NOMO-1 treated with dmso at 0.1 percent for 144 hours (cell line): ENCODE results near the gene WDR27.
"Not testable (repeated sequence)": the region's sequence is repeated elsewhere in the genome, so short reads cannot be mapped to it uniquely, and the experiment has no call there.

Experiments used
- DNase-seq: peaks from one replicate; lab custom pipeline; 2025; ENCODE audit not compliant: unreplicated experiment; lab: John Stamatoyannopoulos, UW

Gene WDR27

DNA sequence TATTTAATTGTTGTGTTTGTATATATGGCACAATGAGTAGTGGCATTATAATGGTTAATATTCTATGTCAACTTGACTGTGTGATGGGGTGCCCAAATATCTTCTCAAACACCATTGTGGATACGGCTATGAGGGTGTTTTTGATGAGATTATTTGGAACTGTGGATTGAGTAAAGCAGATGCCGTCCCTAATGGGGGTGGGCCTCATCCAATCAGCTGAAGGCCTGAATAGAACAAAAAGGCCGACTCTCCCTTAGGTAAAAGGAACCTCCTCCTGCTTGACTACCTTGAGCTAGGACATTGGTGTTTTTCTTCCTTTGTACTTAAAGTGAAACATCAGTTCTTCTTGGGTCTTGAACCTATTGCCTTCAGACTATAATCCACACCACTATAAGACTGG is 207.8 kb downstream of the WDR27 start:
- DNase-seq, result no peak

DNA sequence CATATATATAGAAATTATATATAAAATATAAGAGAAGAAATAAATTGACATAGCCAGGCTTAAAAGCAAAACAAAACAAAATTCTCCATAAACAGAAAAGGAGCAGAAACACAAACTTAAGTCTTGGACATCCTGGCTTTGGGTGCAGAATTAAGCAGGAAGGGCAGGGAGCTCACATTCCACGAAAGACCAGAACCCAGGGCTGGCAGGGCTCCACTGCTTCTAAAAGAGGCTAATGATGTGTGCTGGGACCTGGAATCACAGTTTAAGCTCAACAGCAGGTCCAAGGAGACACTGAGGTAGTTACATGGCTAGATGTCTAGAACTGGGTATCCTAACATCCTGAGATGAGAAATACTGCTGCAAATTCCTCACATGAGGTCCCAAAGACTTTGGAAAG is 210.3 kb downstream of the WDR27 start:
- DNase-seq, result no peak

DNA sequence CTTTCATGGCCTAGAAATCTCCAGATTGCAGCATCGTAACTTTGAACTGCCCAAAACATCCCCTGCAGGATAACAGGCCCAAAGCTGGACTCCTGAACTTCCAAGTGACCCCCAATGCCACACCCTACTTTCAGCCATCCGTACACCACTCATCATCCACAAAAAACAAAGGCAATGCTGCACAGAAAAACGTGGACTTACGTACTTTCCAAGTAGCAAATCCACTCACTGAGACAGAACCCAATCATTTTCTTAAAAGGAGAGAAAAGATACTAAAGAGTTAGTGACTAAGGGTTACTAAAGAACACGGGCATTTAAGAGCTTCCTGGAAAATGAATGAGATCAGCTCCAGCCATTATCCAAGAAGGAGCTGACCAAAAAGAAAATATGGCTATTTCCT is 211.0 kb downstream of the WDR27 start:
- no peak for DNase-seq

DNA sequence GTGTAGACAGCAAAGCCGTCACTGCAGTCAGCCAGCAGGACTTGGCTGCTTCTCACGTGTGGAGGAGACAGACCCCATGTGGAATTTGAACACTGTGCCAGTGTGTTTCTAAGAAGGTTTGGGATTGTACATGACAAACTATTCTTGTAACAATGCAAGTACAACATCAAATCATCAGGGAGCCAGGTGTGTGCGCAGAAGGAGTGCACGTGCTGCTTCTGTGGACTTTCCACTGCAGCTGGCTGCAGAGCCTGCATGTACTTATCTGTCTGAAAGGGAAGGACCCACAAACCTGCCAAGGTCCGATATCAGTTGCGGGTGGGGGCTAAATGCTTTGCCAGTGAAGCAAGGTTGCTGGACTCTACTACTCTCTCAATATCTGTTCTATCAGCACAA is 211.6 kb downstream of the WDR27 start:
- no peak for DNase-seq

DNA sequence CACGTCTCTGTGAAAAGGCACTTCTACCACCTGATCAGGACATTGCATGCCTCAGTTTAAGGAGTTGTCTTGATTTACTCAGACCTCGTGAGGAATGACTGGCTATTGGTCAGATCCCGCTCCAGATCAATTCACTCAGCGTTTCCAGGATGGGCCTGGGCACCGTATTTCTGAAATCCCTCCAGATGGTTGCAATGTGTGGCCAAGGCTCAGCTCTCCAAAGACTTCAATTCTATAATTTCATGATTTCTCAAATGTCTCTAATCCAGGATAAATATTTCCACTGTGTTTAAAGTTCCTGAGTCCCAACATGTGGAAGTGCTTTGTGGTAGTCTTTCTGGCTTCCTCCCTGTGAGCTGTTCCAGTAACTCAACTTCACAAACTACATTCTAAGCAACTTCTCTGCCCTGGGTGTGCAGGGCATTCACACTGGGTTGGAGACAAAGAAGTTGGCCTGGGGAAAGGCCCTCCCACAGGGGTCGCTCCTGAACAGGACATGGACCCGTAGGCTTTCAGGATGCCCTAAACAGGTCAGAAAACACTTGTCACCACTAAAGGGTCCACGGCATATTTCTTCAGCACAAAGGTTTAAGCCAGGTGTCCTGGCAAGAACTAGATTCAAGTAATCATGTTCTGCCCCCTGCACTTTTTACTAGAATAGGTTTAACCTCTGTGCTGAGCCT is 212.1 kb downstream of the WDR27 start:
- no peak for DNase-seq

DNA sequence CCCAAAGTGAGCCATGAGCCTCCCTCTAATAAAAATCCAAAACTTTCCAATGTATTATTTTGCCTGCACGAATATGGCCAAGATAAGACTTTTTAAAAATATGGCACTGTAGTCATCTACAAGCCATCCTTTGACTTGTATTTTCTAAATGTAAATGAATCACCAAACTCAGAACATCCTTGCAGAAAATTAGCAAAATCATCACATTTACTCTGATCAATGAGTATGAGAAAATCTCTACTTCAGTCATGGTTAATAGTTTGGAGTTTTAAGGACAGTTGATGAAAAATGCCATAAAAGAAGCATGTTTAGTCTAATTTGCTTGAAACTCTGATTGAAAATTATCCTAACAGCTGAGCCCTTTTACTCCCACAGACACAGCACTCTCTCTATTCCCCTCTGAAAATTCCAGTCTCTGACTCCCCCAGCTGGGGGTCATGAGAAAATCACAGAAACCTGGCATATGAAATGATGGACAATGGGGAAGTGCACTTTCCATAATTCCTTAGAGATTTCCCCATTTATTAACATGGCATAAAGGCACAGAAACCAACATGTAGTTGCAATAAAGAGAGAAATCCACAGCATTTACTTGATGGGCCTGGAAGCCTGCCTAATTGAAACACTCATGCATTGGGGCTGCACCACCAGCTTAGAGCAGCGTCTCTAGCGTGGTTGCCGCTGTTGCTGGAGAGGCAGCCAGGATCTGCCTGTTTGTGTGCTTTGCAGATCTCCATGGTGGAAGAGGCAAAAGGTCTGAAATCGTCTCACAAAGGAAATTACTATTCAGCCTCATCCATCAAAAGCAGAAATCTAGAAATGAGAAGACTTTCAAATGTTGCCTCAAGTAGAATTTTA is 214.0 kb downstream of the WDR27 start:
- DNase-seq, result no peak

DNA sequence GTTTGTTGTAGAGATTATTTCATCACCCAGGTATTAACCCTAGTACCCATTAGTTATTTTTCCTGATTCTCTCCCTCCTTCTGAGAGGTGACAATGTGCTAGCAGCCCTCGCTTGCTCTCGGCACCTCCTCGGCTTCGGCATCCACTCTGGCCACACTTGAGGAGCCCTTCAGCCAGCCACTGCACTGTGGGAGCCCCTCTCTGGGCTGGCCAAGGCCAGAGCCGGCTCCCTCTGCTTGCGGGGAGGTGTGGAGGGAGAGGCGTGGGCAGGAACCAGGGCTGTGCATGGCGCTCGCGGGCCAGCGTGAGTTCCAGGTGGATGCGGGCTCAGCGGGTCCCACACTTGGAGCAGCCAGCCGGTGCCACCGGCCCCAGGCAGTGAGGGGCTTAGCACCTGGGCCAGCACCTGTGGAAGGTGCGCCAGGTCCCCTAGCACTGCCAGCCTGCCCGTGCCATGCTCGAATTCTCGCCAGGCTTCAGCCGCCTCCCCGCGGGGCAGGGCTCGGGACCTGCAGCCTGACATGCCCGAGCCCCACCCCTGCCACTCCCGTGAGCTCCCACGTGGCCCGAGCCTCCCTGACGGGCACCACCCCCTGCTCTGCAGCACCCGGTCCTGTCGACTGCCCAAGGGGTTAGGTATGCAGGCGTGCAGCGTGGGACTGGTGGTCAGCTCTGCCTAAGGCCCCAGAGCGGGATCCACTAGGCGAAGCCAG is 221.9 kb downstream of the WDR27 start:
- no peak for DNase-seq

DNA sequence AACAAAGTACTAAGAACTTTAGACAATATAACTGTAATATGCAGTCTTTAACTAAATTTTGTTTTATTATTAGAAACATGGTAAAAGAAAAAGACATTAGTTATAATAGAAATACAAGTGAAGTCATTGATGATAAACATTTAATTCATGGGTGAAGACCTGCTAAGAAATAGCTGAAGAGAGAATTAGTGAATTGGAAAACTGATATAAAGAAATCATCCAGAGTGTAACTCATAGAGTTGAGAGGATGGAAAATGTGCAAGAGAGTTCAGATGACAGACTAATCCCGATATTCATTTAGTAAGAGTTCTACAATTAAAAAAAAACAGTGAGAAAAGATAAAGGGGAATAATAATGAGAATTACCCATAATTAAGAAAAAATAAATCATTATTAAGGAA is 227.5 kb downstream of the WDR27 start:
- DNase-seq, result no peak

DNA sequence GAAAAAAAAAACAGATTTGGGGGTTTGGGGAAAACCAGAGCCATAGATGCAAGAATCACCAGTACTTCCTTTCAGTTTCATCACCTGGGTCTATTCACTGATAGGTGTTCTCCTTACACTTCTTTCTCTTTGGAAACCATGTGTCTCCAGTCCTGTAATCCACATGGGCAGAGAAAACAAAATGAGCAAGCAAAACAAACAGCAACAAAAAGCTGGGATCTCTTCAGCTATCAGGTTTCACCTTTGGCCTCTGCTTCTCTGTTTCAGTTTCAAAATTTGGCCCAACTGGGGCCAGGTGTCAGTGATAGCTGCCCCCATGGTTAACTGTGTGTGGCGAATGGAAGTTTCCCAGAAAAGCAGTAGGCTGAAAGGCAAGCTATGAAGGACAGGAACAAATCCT is 228.2 kb downstream of the WDR27 start:
- no peak for DNase-seq

DNA sequence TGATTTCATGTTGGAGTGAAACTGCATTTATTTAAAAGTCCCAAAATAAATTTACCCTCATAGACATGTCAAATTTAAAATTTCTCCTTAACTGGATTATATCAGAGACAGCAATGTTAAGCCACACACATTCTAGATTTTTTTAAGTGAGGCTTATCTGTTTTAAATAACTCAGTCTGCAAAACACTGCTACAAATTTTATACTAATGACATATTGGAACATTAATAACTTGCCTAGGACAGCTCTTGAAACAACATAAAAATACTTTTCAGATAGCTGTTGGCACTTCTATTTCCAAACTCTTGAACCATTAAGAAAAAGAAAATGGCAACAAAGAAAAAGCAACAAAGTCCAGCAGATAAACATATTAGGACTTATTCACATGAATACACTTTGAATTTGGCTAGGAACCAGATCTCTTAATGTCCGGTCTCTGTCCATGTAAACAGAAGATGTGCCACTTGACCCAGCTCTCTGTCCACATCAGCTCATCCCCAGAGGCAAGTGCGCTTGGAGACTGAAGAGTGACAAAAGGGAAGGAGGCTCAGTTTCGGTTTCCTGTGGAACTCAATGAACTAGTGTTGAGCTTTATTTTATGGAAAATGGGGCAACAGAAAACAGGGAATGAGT is 228.9 kb downstream of the WDR27 start:
- no peak for DNase-seq

DNA sequence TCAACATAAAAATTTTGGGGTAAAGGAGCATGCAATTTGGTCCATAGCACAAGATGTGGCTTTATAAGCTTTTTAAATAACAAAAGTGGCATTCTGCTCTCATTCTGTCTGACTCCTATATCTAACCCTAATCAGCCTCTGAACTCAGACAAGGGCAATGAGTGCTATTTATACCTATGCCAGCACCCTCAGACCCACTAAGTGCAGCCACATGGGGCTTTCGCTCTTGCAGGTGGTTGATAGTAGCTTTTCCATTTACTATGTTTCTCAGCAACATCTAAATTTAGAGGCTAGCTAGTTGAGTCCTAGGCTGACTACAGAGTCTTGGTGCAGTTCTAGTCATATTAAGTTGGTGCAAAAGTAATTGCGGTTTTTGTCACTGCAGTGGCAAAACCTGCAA is 231.0 kb downstream of the WDR27 start:
- DNase-seq, result no peak

DNA sequence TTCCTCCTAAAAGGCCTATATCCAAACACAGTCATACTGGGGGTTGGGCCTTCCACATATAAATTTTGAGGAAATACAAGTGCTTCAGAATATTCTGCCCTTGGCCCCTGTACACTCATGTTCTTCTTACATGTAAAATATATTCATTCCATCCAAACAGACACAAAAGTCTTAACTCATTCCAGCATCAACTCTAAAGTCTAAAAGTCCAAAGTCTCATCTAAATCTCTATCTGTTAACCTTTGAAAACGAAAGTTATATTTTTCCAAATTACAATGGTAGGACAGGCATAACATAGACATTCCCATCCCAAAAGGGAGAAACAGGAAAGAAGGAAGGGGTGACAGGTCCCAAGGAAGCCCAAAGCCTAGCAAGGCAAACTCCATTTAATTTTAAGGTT is 232.8 kb downstream of the WDR27 start:
- no peak for DNase-seq

DNA sequence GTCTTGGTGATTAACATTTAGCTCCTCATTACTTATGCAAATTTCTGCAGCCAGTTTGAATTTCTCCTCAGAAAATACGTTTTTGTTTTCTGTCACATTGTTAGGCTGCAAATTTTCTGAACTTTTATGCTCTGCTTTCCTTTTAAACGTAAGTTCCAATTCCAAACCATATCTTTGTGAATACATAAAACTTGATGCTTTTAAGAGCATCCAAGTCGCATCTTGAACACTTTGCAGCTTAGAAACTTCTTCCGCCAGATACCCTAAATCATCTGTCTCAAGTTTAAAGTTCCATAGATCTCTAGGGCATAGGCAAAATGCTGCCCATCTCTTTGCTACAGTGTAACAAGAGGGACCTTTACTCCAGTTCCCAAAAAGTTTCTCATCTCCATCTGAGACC is 234.1 kb downstream of the WDR27 start:
- DNase-seq, result not testable (repeated sequence)

DNA sequence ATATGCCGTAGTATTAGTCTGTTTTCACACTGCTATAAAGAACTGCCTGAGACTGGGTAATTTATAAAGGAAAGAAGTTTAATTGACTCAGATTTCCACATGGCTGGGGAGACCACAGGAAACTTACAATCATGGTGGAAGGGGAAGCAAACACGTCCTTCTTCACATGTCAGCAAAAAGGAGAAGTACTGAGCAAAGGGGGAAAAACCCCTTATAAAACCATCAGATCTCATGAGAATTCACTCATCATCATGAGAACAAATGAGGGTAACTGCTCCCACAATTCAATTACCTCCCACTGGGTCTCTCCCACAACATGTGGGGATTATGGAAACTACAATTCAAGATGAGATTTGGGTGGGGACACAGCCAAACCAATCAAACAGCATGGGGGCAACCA is 235.6 kb downstream of the WDR27 start:
- DNase-seq, result not testable (repeated sequence)

DNA sequence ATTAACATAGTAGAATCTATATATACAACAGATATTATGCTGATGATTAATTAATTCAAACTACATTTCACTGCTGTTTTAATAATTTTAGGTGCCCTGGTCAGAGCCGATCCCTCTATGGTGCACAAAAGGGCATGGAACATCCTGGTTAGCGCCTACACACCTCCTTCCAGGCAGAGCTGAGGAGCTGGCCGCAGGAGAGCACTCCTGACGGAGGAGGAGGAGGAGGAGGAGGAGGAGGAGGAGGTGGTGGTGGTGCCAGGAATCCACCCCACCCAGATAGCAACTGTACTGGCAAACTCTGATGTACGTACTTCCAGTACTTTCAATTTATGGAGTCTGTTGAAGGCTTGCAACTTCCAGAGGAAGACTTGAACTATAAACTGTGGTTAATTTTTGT is 244.1 kb downstream of the WDR27 start:
- DNase-seq, result no peak

DNA sequence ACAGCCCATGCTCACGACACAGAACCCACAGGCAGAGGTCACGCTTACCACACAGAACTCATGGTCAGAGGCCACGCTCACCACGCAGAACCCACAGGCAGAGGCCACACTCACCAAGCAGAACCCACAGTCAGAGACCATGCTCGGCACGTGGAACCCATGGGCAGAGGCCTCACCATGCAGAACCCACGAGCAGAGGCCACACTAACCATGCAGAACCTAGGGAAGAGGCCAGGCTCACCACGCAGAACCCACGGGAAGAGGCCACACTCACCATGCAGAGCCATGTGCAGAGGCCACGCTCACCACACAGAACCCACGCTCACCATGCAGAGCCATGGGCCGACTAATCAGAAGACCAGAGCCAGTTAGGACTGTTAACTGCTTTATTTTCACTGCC is 245.0 kb downstream of the WDR27 start:
- no peak for DNase-seq

DNA sequence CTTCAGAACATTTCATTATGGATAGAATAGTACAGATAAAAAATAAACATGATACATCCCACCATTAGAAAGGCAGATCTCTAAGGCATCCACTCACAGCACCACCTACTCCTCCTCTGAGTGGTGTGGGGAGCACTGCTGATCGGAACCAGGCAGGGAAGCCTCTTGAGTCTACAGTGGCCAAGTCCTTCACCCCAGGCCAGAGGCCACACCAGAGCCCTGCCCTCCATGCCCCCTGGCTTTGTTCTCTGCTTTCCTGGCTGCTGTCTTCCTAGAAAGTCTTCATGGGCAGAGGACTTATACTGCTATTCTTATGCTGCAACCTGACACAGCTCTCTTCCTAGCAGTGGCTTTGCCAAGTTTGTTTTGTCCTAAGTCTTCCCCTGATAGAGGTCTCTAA is 246.4 kb downstream of the WDR27 start:
- no peak for DNase-seq

DNA sequence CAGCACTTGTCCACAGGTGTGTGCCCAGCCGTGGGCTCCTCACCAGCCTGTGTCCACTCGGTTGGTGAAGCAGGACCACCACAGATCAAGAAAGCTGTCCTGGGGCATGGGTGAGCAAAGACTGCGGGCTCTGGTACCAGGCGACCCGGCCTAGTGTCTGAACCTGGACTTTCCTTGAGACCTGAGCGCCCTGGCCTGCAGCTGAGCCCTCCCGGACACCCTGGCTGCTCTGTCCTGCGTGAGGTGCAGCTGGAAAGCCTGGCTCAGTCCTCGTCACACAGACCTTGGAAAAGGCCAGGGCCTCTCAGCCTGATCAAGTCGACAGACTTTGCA is 247.0 kb downstream of the WDR27 start:
- DNase-seq, result no peak

DNA sequence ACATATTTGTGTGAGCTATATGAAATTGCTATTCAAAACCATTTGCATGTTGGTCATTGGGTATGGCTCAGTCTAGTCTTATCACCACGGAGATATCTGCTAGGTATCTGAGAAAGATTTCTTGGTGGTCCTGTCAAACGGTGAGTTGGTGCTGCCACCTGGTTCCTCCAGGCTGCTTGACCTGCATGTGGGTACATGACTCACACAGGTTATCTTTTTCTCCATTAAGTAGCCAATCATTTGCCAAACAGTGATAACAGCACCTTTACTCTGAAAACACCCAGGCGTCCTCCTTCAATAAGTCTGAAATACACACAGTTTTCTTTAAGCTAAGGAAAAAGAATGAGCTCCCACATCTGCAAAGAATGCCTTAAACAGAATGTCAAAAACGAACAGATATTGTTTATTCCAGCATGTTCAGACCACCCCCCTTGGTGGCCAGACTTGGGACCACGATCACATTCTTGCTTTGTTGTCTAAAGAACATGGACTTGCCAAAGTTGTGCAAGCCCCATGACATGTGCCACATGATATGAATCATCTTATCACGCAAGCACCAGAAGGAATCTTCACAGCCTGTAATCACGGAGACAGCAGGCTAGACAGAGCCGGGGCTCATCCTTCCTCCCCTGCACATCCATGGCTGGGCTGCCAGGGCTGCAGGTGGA is 247.5 kb downstream of the WDR27 start:
- DNase-seq, result no peak

DNA sequence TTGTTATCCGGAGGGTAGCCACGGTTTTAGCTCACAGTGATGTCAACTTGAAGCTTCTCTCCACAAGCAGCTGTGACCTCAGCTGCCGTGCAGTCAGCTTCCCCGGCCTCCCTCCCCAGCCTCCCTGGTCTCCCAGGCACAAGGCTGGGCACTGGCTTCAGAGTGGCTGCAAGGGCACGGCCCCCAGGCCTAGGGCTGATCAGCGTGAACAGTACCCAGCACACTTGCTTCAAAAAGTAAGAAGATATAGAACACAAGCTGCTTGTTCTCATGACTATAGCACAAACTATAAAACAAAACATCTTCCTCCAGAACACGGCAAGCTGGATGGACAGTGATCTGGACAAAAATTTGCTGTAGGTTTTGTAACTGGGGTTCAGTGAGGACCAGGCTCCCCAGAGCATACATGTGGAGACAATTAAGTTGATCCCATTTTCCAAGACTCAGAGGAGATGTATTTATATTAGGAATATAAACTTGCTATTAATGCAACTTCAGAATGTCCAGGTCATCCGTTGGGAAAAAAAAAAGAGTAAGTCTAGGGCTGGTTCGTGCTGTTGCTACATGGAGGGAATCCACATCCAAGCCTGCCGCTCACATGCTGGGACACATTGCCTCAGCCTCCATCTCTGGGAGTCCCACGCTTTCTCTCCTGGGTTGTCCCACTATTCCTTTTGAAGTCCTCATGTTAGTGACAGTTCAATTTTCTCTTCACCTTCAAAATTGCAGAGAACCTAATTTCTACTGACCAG is 248.8 kb downstream of the WDR27 start:
- no peak for DNase-seq
